HL-60 (cell line): Measurements from ENCODE around the gene ATL2.

Experiments used
- POLR2AphosphoS5 ChIP-seq: IDR thresholded peaks from 2 replicates; pipeline ENCODE4 v1.6.1; 2012; ENCODE audit warnings: low read depth
- TF ChIP-seq, protein P1 (sequence below): IDR thresholded peaks from one replicate; pipeline ENCODE4 v1.5.1; 2011; ENCODE audit warnings: low read length, control low read depth, inconsistent platforms; ENCODE audit not compliant: insufficient read depth
- TF ChIP-seq, protein P2 (sequence below): IDR thresholded peaks from 2 replicates; pipeline ENCODE4 v1.6.1; 2012; ENCODE audit warnings: low read depth; ENCODE audit not compliant: insufficient replicate concordance

DNA sequence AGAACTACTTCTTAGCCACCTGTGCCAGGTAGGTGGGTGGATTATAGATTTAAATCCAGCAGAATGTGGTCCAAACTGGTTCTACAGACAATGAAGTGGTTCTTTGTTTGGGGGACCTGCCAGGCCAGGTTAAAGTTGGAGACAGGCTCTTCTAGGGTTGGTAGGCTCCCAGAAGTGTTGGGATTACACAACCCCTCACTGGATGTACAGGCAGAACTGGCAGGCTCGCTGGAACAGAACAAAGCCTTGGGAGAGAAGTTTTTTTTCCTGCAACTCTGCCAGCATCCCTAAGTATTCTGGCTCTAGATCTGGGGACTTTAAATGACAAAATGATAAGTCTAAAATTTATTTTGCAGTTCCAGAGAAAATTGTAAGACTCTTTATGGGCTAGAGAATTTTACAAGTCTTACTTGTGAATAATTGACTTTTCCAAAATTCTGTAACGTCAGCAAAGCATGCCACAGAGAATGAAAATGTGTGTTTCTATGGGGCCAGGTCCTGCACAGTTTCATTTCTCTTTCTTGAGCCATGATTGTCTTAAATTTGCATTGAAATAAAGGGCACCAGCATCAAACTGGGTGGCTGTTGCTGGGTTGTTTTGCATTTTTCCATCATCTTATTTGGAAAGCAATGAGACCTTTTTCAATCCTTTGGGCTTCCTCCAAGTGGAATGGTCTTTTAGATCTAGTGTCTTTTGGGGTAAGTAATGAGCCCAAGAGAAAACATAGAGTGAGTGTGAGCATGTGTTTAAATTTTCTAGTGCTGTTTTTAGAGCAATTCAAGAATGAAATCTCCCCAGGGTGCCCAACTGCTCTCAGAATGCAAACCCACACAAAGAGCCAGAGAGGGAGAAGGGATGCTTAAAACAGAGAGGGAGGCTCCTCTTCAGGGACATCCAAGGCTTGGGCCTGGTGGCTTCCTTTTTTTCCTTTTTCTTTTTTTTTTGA lies 32.4 kb upstream of the ATL2 start:
- no peak for TF ChIP-seq POLR2AphosphoS5
- TF ChIP-seq, protein P1, sequence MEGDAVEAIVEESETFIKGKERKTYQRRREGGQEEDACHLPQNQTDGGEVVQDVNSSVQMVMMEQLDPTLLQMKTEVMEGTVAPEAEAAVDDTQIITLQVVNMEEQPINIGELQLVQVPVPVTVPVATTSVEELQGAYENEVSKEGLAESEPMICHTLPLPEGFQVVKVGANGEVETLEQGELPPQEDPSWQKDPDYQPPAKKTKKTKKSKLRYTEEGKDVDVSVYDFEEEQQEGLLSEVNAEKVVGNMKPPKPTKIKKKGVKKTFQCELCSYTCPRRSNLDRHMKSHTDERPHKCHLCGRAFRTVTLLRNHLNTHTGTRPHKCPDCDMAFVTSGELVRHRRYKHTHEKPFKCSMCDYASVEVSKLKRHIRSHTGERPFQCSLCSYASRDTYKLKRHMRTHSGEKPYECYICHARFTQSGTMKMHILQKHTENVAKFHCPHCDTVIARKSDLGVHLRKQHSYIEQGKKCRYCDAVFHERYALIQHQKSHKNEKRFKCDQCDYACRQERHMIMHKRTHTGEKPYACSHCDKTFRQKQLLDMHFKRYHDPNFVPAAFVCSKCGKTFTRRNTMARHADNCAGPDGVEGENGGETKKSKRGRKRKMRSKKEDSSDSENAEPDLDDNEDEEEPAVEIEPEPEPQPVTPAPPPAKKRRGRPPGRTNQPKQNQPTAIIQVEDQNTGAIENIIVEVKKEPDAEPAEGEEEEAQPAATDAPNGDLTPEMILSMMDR: no peak
- TF ChIP-seq, protein P2, sequence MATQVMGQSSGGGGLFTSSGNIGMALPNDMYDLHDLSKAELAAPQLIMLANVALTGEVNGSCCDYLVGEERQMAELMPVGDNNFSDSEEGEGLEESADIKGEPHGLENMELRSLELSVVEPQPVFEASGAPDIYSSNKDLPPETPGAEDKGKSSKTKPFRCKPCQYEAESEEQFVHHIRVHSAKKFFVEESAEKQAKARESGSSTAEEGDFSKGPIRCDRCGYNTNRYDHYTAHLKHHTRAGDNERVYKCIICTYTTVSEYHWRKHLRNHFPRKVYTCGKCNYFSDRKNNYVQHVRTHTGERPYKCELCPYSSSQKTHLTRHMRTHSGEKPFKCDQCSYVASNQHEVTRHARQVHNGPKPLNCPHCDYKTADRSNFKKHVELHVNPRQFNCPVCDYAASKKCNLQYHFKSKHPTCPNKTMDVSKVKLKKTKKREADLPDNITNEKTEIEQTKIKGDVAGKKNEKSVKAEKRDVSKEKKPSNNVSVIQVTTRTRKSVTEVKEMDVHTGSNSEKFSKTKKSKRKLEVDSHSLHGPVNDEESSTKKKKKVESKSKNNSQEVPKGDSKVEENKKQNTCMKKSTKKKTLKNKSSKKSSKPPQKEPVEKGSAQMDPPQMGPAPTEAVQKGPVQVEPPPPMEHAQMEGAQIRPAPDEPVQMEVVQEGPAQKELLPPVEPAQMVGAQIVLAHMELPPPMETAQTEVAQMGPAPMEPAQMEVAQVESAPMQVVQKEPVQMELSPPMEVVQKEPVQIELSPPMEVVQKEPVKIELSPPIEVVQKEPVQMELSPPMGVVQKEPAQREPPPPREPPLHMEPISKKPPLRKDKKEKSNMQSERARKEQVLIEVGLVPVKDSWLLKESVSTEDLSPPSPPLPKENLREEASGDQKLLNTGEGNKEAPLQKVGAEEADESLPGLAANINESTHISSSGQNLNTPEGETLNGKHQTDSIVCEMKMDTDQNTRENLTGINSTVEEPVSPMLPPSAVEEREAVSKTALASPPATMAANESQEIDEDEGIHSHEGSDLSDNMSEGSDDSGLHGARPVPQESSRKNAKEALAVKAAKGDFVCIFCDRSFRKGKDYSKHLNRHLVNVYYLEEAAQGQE: no peak
